GM12878 (cell line): Measurements from ENCODE around the gene CLTCL1. TPM values are rescaled to one million over a fixed set of nuclear protein-coding genes. Genes with fewer than 3 reads are reported as not detected.

Experiments
- ATAC-seq: fragments of 200-7000 bp; cut with Tn5 transposase; 3 replicates; pipeline ENCODE4 v1.9.1; 2020; ENCODE audit warnings: mild to moderate bottlenecking, moderate library complexity
- BruUV-seq: library from RNA; stranded (reverse); fragments of 400-500 nt; replicated peaks from 2 replicates; lab custom pipeline; 2021; lab: Mats Ljungman, UMichigan
- CTCF ChIA-PET: fragments of 300-600 bp; sonication (Branson Sonifier 250); formaldehyde crosslinking; extraction: SDS; loops from one replicate; lab custom pipeline; 2021; ENCODE audit warnings: inconsistent platforms; lab: Yijun Ruan, JAX
- POLR2A ChIA-PET: fragments of 350-600 bp; formaldehyde crosslinking; extraction: SDS; loops from one replicate; lab custom pipeline; 2021; ENCODE audit warnings: inconsistent platforms; lab: Charles Lee
- RAD21 ChIA-PET: fragments of 300-600 bp; sonication (Branson Sonifier 250); formaldehyde crosslinking; loops from one replicate; lab custom pipeline; 2023; ENCODE audit warnings: antibody characterized with exemption; ENCODE audit not compliant: unreplicated experiment; lab: Charles Lee
- SMC1A ChIA-PET: fragments of 300-600 bp; sonication (Branson Sonifier 250); formaldehyde crosslinking; loops from one replicate; lab custom pipeline; 2023; ENCODE audit not compliant: unreplicated experiment, uncharacterized antibody; lab: Charles Lee
- DNase-seq: peaks from one replicate; pipeline ENCODE4 v3.0.0-alpha.2; 2011; ENCODE audit warnings: low read depth, low spot score
- FAIRE-seq: peaks from 3 replicates; lab custom pipeline; 2011; peaks lifted over from hg19 to GRCh38; lab: Jason Lieb, UNC
- H2AFZ ChIP-seq: 2 replicates; pipeline ENCODE4 v1.6.0; 2011; ENCODE audit warnings: low read depth, low read length, control low read depth; ENCODE audit not compliant: control insufficient read depth
- H3K27ac ChIP-seq: 2 replicates; pipeline ENCODE4 v1.5.1; 2011; ENCODE audit warnings: control low read depth; ENCODE audit not compliant: control insufficient read depth, insufficient read depth
- H3K27me3 ChIP-seq, 2 experiments: replicated peaks in 1 of 2; 2 replicates each; pipeline versions ENCODE4 v1.6.0 to v1.6.1; 2011; ENCODE audit warnings: low read length in 1 of 2; ENCODE audit not compliant: control insufficient read depth in 2 of 2, insufficient read depth in 2 of 2
- H3K36me3 ChIP-seq, 2 experiments: 2 replicates each; pipeline ENCODE4 v1.5.1; 2011; ENCODE audit warnings: low read length in 1 of 2; ENCODE audit not compliant: control insufficient read depth in 2 of 2, insufficient read depth in 2 of 2
- H3K4me1 ChIP-seq: 2 replicates; pipeline ENCODE4 v1.6.1; 2011; ENCODE audit warnings: mild to moderate bottlenecking, low read length, moderate library complexity, mixed read lengths; ENCODE audit not compliant: control insufficient read depth, insufficient read depth
- H3K4me2 ChIP-seq: 2 replicates; pipeline ENCODE4 v1.6.0; 2011; ENCODE audit warnings: control low read depth; ENCODE audit not compliant: control insufficient read depth, insufficient read depth
- H3K4me3 ChIP-seq: fragments of 200-600 bp; sonication (generic); 2 replicates; pipeline ENCODE4 v1.5.1; 2016
- H3K79me2 ChIP-seq: 2 replicates; pipeline ENCODE4 v1.6.0; 2011; ENCODE audit warnings: low read length; ENCODE audit not compliant: control insufficient read depth, insufficient read depth
- H3K9ac ChIP-seq: 2 replicates; pipeline ENCODE4 v1.8.0; 2011; ENCODE audit warnings: low read length, control low read depth, mixed read lengths; ENCODE audit not compliant: control insufficient read depth, insufficient read depth
- H3K9me3 ChIP-seq: replicated peaks from 3 replicates; pipeline ENCODE4 v1.5.1; 2011; ENCODE audit warnings: mild to moderate bottlenecking, low read length; ENCODE audit not compliant: control insufficient read depth, insufficient read depth
- H4K20me1 ChIP-seq: 2 replicates; pipeline ENCODE4 v1.6.0; 2011; ENCODE audit not compliant: control insufficient read depth, insufficient read depth
- CHD4 ChIP-seq: fragments of 200-600 bp; sonication (generic); IDR thresholded peaks from 2 replicates; pipeline ENCODE4 v1.6.1; 2016; ENCODE audit warnings: mild to moderate bottlenecking
- DPF2 ChIP-seq: fragments of 450-650 bp; IDR thresholded peaks from 2 replicates; pipeline ENCODE4 v1.6.1; 2017; ENCODE audit warnings: mild to moderate bottlenecking
- LARP7 ChIP-seq: fragments of 450-650 bp; IDR thresholded peaks from 2 replicates; pipeline ENCODE4 v1.6.1; 2017; ENCODE audit warnings: mild to moderate bottlenecking
- MEF2B ChIP-seq: fragments of 450-650 bp; IDR thresholded peaks from 2 replicates; pipeline ENCODE4 v1.6.1; 2018; ENCODE audit warnings: mild to moderate bottlenecking, moderate library complexity; ENCODE audit not compliant: partially characterized antibody, poor library complexity, severe bottlenecking
- MTA2 ChIP-seq: fragments of 450-650 bp; IDR thresholded peaks from 2 replicates; pipeline ENCODE4 v1.6.1; 2016; ENCODE audit warnings: low read depth, mild to moderate bottlenecking, moderate library complexity
- RUNX3 ChIP-seq: IDR thresholded peaks from 2 replicates; pipeline ENCODE4 v1.6.1; 2012; ENCODE audit warnings: low read length, inconsistent platforms
- SIX5 ChIP-seq: IDR thresholded peaks from 2 replicates; pipeline ENCODE4 v1.6.1; 2011; ENCODE audit warnings: mild to moderate bottlenecking, low read depth, low read length, moderate library complexity; ENCODE audit not compliant: severe bottlenecking
- TCF12 ChIP-seq: IDR thresholded peaks from 2 replicates; pipeline ENCODE4 v1.6.1; 2011; ENCODE audit warnings: low read depth, mild to moderate bottlenecking, low read length
- WGBS: methylation state at CpG from one replicate; pipeline ENCODE4 v1.1.6; 2016; ENCODE audit warnings: low lambda C conversion rate; ENCODE audit not compliant: insufficient replicate concordance, insufficient coverage; ENCODE audit errors: missing lambda C conversion rate; 5-methylcytosine and 5-hydroxymethylcytosine counted together
- in situ Hi-C: fragments of 300-500 bp; cut with MboI; formaldehyde crosslinking; loops from 9 replicates; pipeline ENCODE4 v1.14.3; 2018; ENCODE audit warnings: mixed read lengths
- intact Hi-C: fragments of 100-400 bp; cut with micrococcal nuclease; formaldehyde crosslinking; loops from one replicate; pipeline ENCODE4 v1.14.2; 2022; ENCODE audit not compliant: unreplicated experiment
- polyA plus RNA-seq, 11 experiments: library from polyadenylated mRNA; depleted of rRNA in 4 of 11; unstranded in 6 of 11; stranded (reverse) in 5 of 11; fragments of >200 nt; fragmentation: Nextera tagmentation in 4 of 11; fragmentation: Illumina TruSeq in 1 of 11; extraction: Ambion mirVana in 4 of 11; extraction: Trizol in 1 of 11; gene quantifications; 1 replicate in 1 of 11; 2 replicates in 10 of 11; pipeline versions ENCODE4 v1.2.1 to v1.2.3, GENCODE V29; 2011 to 2016; ENCODE audit warnings: inconsistent platforms in 2 of 11, missing spikeins in 2 of 11, low read depth in 1 of 11
- total RNA-seq, 4 experiments: library from RNA; depleted of rRNA in 3 of 4; stranded (reverse); fragments of >200 nt in 3 of 4; fragmentation: Illumina TruSeq in 1 of 4; extraction: Trizol in 1 of 4; gene quantifications; 2 replicates each; pipeline versions ENCODE4 v1.2.1 to v1.2.3, GENCODE V29; 2013 to 2021
- TF ChIP-seq, protein P1 (sequence below): IDR thresholded peaks from 2 replicates; pipeline ENCODE4 v1.6.1; 2011; ENCODE audit warnings: borderline replicate concordance, low read depth, mild to moderate bottlenecking, moderate library complexity, mixed read lengths, low read length; ENCODE audit not compliant: insufficient read depth; ENCODE audit errors: extremely low read length
- TF ChIP-seq, protein P2 (sequence below): fragments of 450-650 bp; IDR thresholded peaks from 2 replicates; pipeline ENCODE4 v1.6.1; 2014; ENCODE audit warnings: mild to moderate bottlenecking

CLTCL1 gene
- total and polyA plus RNA-seq, 10 of the 15 experiments (the other 5 are each of a cell fraction or from before 2014, with no cell fraction given) = under 0.01 to 0.35 (median 0.12) TPM; not detected in 2

DNA sequence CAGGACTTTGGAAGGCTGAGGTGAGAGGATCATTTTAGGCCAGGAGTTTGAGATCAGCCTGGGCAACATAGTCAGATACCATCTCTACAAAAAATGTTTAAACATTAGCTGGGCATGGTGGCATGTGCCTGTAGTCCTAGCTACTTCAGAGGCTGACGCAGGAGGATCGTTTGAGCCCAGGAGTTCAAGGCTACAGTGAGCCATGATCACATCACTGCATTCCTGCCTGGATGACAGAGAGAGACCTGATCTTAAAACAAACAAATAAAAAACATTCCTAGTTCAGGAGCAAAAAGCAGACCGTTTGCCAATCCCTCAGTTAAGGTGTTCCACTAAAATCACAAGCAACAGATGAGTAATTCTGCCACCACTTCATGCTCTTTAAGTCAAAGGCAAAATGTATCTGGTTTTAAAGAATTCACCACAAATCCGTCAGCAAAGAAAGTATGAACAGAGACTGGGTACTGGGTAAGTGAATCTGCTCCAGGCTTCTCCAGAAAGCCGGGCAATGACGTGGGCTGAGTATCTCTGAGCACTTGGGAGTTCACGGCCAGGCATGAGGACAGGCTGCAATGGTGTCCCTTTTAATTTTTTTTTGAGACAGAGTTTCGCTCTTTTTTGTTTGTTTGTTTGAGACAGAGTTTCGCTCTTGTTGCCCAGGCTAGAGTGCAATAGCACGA is 19.5 kb downstream of the CLTCL1 start (continued):
- TF ChIP-seq, protein P1, sequence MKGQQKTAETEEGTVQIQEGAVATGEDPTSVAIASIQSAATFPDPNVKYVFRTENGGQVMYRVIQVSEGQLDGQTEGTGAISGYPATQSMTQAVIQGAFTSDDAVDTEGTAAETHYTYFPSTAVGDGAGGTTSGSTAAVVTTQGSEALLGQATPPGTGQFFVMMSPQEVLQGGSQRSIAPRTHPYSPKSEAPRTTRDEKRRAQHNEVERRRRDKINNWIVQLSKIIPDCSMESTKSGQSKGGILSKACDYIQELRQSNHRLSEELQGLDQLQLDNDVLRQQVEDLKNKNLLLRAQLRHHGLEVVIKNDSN = no peak
- TF ChIP-seq SIX5 = no peak
- TF ChIP-seq MTA2 = no peak
- TF ChIP-seq RUNX3 = no peak
- TF ChIP-seq, protein P2, sequence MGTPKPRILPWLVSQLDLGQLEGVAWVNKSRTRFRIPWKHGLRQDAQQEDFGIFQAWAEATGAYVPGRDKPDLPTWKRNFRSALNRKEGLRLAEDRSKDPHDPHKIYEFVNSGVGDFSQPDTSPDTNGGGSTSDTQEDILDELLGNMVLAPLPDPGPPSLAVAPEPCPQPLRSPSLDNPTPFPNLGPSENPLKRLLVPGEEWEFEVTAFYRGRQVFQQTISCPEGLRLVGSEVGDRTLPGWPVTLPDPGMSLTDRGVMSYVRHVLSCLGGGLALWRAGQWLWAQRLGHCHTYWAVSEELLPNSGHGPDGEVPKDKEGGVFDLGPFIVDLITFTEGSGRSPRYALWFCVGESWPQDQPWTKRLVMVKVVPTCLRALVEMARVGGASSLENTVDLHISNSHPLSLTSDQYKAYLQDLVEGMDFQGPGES = no peak
- TF ChIP-seq MEF2B = no peak
- TF ChIP-seq DPF2 = no peak
- TF ChIP-seq CHD4 = no peak
- TF ChIP-seq TCF12 = no peak

DNA sequence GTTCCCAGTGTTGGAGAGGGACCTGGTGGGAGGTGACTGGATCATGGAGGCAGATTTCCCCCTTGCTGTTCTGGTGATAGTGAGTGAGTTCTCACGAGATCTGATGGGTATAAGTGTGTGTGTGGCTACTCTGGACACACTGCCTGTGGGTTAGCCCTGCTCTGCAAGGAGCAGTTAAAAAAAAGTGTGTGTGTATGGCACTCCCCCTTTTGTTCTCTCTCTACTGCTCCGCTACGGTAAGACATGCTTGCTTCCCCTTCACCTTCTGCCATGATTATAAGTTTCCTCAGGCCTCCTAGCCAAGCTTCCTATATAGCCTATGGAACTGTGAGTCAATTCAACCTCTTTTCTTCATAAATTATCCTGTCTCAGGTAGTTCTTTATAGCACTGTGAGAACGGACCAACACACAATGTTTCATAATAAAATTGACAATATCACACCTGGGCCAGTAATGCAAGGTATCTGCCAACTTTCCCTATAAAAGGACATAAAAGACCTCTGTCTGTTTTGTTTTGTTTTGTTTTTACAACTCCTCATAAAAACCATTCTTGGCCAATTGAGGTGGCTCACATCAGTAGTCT is 20.2 kb downstream of the CLTCL1 start:
- H3K9me3 ChIP-seq = no peaks in the 10 kb centered on the region
- no peak overlapping the region for H3K9ac ChIP-seq
- no peak overlapping the region for H2AFZ ChIP-seq
- no peak for DNase-seq
- no TSS peak for BruUV-seq
- FAIRE-seq = no peak
- no peak overlapping the region for H3K27ac ChIP-seq
- no peaks in the 10 kb centered on the region for H3K79me2 ChIP-seq
- in situ Hi-C loops (no loop called here), intact Hi-C loops (no loop called here)
- RAD21 ChIA-PET = no interaction called here
- POLR2A ChIA-PET = no interaction called here
- H3K4me2 ChIP-seq = no peak overlapping the region
- no peak overlapping the region for H3K4me3 ChIP-seq
- CTCF ChIA-PET = no interaction called here
- H3K27me3 ChIP-seq = 0 out of 4 replicates have a peak, but pooled peaks cover 0 to 1% of the 10 kb centered on the region in 2 experiments
- 42% methylated on average over 4 of the region's 4 CpGs for WGBS
- H3K4me1 ChIP-seq = no peaks in the 10 kb centered on the region
- no peaks in the 10 kb centered on the region for H4K20me1 ChIP-seq
- no peak for TF ChIP-seq LARP7
- SMC1A ChIA-PET = no interaction called here
- no peak for ATAC-seq
- no peaks in the 10 kb centered on the region for H3K36me3 ChIP-seq
